ENCODE measurements around the gene DDR2. TPM values are rescaled to one million over a fixed set of nuclear protein-coding genes. Genes with fewer than 3 reads are reported as not detected.

The DDR2 gene
- total RNA-seq, 1 donor from 2014 or later = 3.8 TPM

- H3K4me3 ChIP-seq (ENCODE audit: low read depth, low read length) = no peak overlapping the region
- no peaks in the 10 kb centered on the region for H3K36me3 ChIP-seq (ENCODE audit: control insufficient read depth, insufficient read depth, low read length)
- no peak for TF ChIP-seq CTCF (IDR thresholded peaks at IDR 0.05; ENCODE audit: insufficient read depth, low read length, poor library complexity, severe bottlenecking)
- DNase-seq (ENCODE audit: low read depth) = no peak
- H3K27me3 ChIP-seq (ENCODE audit: control insufficient read depth, insufficient read depth, low read length) = no peaks in the 10 kb centered on the region
Observed at GRCh38 chr1:162690672-162691434, 58.6 kb downstream of the DDR2 start.

GRCh38 chr1:162691999-162692575 lies 59.8 kb downstream of the DDR2 start:
- H3K27me3 ChIP-seq (ENCODE audit: control insufficient read depth, insufficient read depth, low read length) = no peaks in the 10 kb centered on the region
- no peaks in the 10 kb centered on the region for H3K36me3 ChIP-seq (ENCODE audit: control insufficient read depth, insufficient read depth, low read length)
- DNase-seq (ENCODE audit: low read depth) = no peak
- no peak for TF ChIP-seq CTCF (IDR thresholded peaks at IDR 0.05; ENCODE audit: insufficient read depth, low read length, poor library complexity, severe bottlenecking)
- H3K4me3 ChIP-seq (ENCODE audit: low read depth, low read length) = no peak overlapping the region

GRCh38 chr1:162694911-162695310 lies 62.6 kb downstream of the DDR2 start:
- Histone ChIP-seq H3K4me3 (ENCODE audit: low read depth, low read length) (no peak overlapping the region), H3K27me3 (ENCODE audit: control insufficient read depth, insufficient read depth, low read length) (no peaks in the 10 kb centered on the region), H3K36me3 (ENCODE audit: control insufficient read depth, insufficient read depth, low read length) (no peaks in the 10 kb centered on the region)
- no peak for DNase-seq (ENCODE audit: low read depth)
- TF ChIP-seq CTCF (IDR thresholded peaks at IDR 0.05; ENCODE audit: insufficient read depth, low read length, poor library complexity, severe bottlenecking) = no peak

GRCh38 chr1:162695687-162696086 lies 63.4 kb downstream of the DDR2 start:
- no peak for DNase-seq (ENCODE audit: low read depth)
- H3K27me3 ChIP-seq (ENCODE audit: control insufficient read depth, insufficient read depth, low read length) = no peaks in the 10 kb centered on the region
- H3K36me3 ChIP-seq (ENCODE audit: control insufficient read depth, insufficient read depth, low read length) = no peaks in the 10 kb centered on the region
- no peak for TF ChIP-seq CTCF (IDR thresholded peaks at IDR 0.05; ENCODE audit: insufficient read depth, low read length, poor library complexity, severe bottlenecking)
- H3K4me3 ChIP-seq (ENCODE audit: low read depth, low read length) = no peak overlapping the region

GRCh38 chr1:162696286-162696862 lies 64.1 kb downstream of the DDR2 start:
- Histone ChIP-seq H3K36me3 (ENCODE audit: control insufficient read depth, insufficient read depth, low read length) (no peaks in the 10 kb centered on the region), H3K27me3 (ENCODE audit: control insufficient read depth, insufficient read depth, low read length) (no peaks in the 10 kb centered on the region), H3K4me3 (ENCODE audit: low read depth, low read length) (no peak overlapping the region)
- no peak for DNase-seq (ENCODE audit: low read depth)
- TF ChIP-seq CTCF (IDR thresholded peaks at IDR 0.05; ENCODE audit: insufficient read depth, low read length, poor library complexity, severe bottlenecking) = no peak
